Ishikawa (cell line): Measurements from ENCODE around the gene CYP4X1.

ENCODE experiments used
- CEBPB ChIP-seq: IDR thresholded peaks from 2 replicates; pipeline ENCODE4 v1.6.1; 2012
- CREB1 ChIP-seq: IDR thresholded peaks from 2 replicates; pipeline ENCODE4 v1.6.1; 2012; ENCODE audit warnings: low read depth
- EGR1 ChIP-seq: IDR thresholded peaks from 2 replicates; pipeline ENCODE4 v1.6.1; 2012
- EP300 ChIP-seq: IDR thresholded peaks from 2 replicates; pipeline ENCODE4 v1.6.1; 2012; ENCODE audit warnings: borderline replicate concordance
- FOXM1 ChIP-seq: IDR thresholded peaks from 2 replicates; pipeline ENCODE4 v1.6.1; 2012; ENCODE audit warnings: low read depth, borderline replicate concordance
- MAX ChIP-seq: IDR thresholded peaks from 2 replicates; pipeline ENCODE4 v1.6.1; 2012
- NFIC ChIP-seq: IDR thresholded peaks from 2 replicates; pipeline ENCODE4 v1.6.1; 2012
- RAD21 ChIP-seq: IDR thresholded peaks from 2 replicates; pipeline ENCODE4 v1.6.1; 2012; ENCODE audit warnings: low read depth
- REST ChIP-seq: IDR thresholded peaks from 2 replicates; pipeline ENCODE4 v1.6.1; 2012; ENCODE audit warnings: low read depth, mild to moderate bottlenecking
- TAF1 ChIP-seq: IDR thresholded peaks from 2 replicates; pipeline ENCODE4 v1.6.1; 2012; ENCODE audit warnings: low read depth, mild to moderate bottlenecking
- TCF12 ChIP-seq: IDR thresholded peaks from 2 replicates; pipeline ENCODE4 v1.6.1; 2012; ENCODE audit warnings: low read depth
- TEAD4 ChIP-seq: IDR thresholded peaks from 2 replicates; pipeline ENCODE4 v1.6.1; 2012
- USF1 ChIP-seq: IDR thresholded peaks from 2 replicates; pipeline ENCODE4 v1.6.1; 2012
- YY1 ChIP-seq: IDR thresholded peaks from 2 replicates; pipeline ENCODE4 v1.6.1; 2012; ENCODE audit warnings: low read depth
- ZBTB7A ChIP-seq: IDR thresholded peaks from 2 replicates; pipeline ENCODE4 v1.6.1; 2012; ENCODE audit warnings: low read depth

CYP4X1 gene

GRCh38 chr1:47023268-47024140 is at the start of gene CYP4X1:
Gene CYP4X1, plus strand, starts transcription at chr1:47023669. Its CDS starts 149 bp downstream, at chr1:47023818.
- TF ChIP-seq USF1 (no peak), NFIC (0 out of 2 replicates have a peak, but pooled peaks have one; percentile 7), ZBTB7A (0 out of 2 replicates have a peak, but pooled peaks have one; percentile 32)

- no peak for TF ChIP-seq TCF12
- TF ChIP-seq REST: no peak
- TF ChIP-seq MAX: no peak
- no peak for TF ChIP-seq EGR1
- TF ChIP-seq CEBPB: no peak
- TF ChIP-seq ZBTB7A: no peak
- no peak for TF ChIP-seq TEAD4
- TF ChIP-seq FOXM1: no peak
Measured at GRCh38 chr1:46983166-46983829, 40.2 kb upstream of the CYP4X1 start.

- no peak for TF ChIP-seq EP300
- TF ChIP-seq YY1: no peak
- TF ChIP-seq FOXM1: no peak
- no peak for TF ChIP-seq NFIC
- TF ChIP-seq RAD21: no peak
- TF ChIP-seq TCF12: no peak
- TF ChIP-seq CREB1: no peak
- TF ChIP-seq EGR1: no peak
- TF ChIP-seq TEAD4: no peak
- TF ChIP-seq REST: no peak
- TF ChIP-seq CEBPB: no peak
- TF ChIP-seq USF1: no peak
- TF ChIP-seq MAX: no peak
- no peak for TF ChIP-seq ZBTB7A
Measured at GRCh38 chr1:46983830-46984586, 39.5 kb upstream of the CYP4X1 start.

- TF ChIP-seq RAD21 (peak; percentile 63), YY1 (no peak)
Measured at GRCh38 chr1:46991083-46991923, 32.2 kb upstream of the CYP4X1 start.

- TF ChIP-seq TEAD4: no peak
- no peak for TF ChIP-seq USF1
- no peak for TF ChIP-seq TAF1
- no peak for TF ChIP-seq FOXM1
- TF ChIP-seq MAX: no peak
- no peak for TF ChIP-seq EP300
- TF ChIP-seq YY1: no peak
- TF ChIP-seq REST: no peak
- no peak for TF ChIP-seq EGR1
- TF ChIP-seq RAD21: no peak
- TF ChIP-seq ZBTB7A: no peak
- no peak for TF ChIP-seq TCF12
- TF ChIP-seq CREB1: no peak
- TF ChIP-seq NFIC: no peak
Measured at GRCh38 chr1:46996659-46997281, 26.7 kb upstream of the CYP4X1 start.
